ENCODE results near the gene ISM2.

DNA sequence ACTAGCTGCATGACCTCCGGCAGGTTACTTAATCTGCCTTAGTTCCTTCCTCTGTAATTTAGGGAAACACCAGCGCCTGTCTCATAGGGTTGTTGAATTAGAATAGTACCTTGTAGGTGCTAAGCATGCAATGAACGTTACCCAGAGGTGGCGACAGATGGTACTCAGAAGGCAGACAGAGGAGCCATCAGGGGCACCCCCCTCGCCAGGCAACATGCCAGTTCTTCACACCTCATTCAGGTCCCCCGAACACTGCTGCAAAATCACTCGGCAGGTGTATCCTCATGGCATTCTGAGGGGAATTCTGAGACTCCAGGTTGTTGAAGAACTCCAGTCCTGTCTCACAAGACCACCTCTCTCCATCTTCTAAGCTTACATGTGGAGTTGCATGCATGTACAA, 10.1 kb downstream of the ISM2 start:
- TF ChIP-seq, protein P1, sequence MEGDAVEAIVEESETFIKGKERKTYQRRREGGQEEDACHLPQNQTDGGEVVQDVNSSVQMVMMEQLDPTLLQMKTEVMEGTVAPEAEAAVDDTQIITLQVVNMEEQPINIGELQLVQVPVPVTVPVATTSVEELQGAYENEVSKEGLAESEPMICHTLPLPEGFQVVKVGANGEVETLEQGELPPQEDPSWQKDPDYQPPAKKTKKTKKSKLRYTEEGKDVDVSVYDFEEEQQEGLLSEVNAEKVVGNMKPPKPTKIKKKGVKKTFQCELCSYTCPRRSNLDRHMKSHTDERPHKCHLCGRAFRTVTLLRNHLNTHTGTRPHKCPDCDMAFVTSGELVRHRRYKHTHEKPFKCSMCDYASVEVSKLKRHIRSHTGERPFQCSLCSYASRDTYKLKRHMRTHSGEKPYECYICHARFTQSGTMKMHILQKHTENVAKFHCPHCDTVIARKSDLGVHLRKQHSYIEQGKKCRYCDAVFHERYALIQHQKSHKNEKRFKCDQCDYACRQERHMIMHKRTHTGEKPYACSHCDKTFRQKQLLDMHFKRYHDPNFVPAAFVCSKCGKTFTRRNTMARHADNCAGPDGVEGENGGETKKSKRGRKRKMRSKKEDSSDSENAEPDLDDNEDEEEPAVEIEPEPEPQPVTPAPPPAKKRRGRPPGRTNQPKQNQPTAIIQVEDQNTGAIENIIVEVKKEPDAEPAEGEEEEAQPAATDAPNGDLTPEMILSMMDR (IDR thresholded peaks at IDR 0.05): no peak
- TF ChIP-seq POLR2A (IDR thresholded peaks at IDR 0.05): no peak
